ENCODE results near the gene TP53. TPM values are rescaled to one million over a fixed set of nuclear protein-coding genes. Genes with fewer than 3 reads are reported as not detected.
A peak's percentile ranks its signal among the peaks of the same experiment; 100 is the strongest.

Gene TP53
- total RNA-seq, 2 experiments from 2014 or later: 129 to 138 TPM

DNA sequence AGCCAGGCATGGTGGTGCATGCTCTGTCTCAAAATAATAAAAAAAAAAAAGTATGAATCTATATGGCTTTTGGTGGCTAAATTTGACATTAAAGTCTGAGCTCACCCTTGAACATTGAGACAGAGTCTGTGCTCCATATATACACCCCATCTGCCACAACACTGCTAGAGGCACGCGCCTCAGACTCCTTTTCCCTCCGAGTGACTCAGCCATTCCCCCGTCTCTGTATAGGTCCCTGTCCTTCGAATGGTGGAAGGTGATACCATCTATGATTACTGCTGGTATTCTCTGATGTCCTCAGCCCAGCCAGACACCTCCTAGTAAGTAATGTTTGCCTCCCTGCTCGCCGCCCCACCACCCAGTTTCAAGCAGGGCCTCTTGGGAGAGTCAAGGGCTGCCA is 13.2 kb upstream of the TP53 start:
- ChIA-PET POLR2A (interaction anchor here (1.0 kb wide), 1 partner anchor 16 kb away, joined by 3 read pairs; no protein-coding TSS in a partner anchor), CTCF (interaction anchor here (1.9 kb wide), 1 partner anchor 12 kb away, joined by 5 read pairs; the partner anchor contains the start of gene WRAP53)
- Mint-ChIP-seq H3K4me1 (ENCODE audit: low read depth) (peaks cover 9% of the 10 kb centered on the region), H3K4me3 (no peak overlapping the region), H3K9me3 (no peaks in the 10 kb centered on the region), H3K27ac (no peak overlapping the region), H3K27me3 (peaks cover 20% of the 10 kb centered on the region), H3K36me3 (ENCODE audit: low read depth) (peaks cover 46% of the 10 kb centered on the region)
- TF ChIP-seq, protein P1, sequence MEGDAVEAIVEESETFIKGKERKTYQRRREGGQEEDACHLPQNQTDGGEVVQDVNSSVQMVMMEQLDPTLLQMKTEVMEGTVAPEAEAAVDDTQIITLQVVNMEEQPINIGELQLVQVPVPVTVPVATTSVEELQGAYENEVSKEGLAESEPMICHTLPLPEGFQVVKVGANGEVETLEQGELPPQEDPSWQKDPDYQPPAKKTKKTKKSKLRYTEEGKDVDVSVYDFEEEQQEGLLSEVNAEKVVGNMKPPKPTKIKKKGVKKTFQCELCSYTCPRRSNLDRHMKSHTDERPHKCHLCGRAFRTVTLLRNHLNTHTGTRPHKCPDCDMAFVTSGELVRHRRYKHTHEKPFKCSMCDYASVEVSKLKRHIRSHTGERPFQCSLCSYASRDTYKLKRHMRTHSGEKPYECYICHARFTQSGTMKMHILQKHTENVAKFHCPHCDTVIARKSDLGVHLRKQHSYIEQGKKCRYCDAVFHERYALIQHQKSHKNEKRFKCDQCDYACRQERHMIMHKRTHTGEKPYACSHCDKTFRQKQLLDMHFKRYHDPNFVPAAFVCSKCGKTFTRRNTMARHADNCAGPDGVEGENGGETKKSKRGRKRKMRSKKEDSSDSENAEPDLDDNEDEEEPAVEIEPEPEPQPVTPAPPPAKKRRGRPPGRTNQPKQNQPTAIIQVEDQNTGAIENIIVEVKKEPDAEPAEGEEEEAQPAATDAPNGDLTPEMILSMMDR (IDR thresholded peaks at IDR 0.05): no peak
- intact Hi-C loops (cut with micrococcal nuclease): no loop called here
- ATAC-seq (no peak), DNase-seq (no peak)

DNA sequence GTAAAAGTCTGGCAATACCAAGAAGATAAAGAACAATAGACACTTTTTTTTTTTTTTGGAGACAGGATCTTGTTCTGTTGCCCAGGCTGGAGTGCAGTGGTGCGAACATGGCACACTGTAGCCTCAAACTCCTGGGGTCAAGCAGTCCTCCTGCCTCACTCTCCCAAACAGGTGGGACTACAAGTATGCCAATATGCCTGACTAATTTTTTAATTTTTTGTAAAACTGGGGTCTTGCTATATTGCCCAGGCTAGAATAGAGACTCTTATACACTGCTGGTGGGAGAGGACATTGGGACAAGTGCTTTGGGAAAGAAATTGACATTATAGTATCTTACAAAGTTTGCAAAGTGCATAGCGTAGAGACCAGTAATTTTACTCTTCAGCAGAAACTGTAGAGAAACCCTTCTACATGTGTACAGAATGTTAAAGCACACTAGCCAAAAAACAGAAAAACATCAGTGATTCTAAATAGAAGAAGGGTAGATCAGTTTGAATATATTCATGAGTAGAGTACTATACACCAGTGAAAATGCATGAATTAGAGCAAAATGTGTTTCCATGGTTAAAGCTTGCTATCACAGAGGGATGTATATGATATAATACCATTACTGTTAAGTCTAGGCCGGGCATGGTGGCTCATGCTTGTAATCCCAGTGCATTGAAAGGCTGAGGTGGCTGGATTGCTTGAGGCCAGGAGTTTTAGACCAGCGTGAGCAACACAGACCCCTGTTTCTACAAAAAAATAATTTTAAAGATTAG is 10.7 kb upstream of the TP53 start:
- no peaks in the 10 kb centered on the region for H3K4me1 Mint-ChIP-seq (ENCODE audit: low read depth)
- no peak overlapping the region for H3K27ac Mint-ChIP-seq
- no peak for DNase-seq
- H3K36me3 Mint-ChIP-seq (ENCODE audit: low read depth): peaks cover 51% of the 10 kb centered on the region
- TF ChIP-seq, protein P1 (IDR thresholded peaks at IDR 0.05): no peak
- no peak for ATAC-seq
- no peak overlapping the region for H3K4me3 Mint-ChIP-seq
- no peaks in the 10 kb centered on the region for H3K9me3 Mint-ChIP-seq
- H3K27me3 Mint-ChIP-seq: peaks cover 2% of the 10 kb centered on the region
- POLR2A ChIA-PET: interaction anchor here (1.1 kb wide), 1 partner anchor 137 kb away, joined by 3 read pairs; no protein-coding TSS in a partner anchor
- CTCF ChIA-PET: no interaction called here
- intact Hi-C loops (cut with micrococcal nuclease): no loop called here

DNA sequence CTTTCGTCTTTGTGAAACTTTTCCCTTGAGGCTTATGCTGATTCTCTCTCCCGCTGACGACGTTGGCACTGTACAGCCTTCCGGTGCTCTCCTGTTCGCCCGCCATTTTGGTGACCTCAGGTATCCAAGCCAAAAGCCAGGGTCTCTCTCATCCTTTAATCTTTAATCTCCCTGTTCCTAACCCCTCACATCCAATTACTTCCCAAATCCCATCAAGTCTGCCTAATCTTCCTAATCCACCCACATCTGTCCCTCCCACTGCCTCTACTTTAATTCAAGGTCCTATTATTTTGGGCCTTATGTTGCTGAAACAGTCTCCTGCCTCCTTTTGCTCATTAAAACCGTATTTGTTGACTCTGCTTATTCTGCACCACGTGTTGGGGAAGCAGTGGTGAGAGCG is 8.3 kb upstream of the TP53 start:
- H3K4me3 Mint-ChIP-seq: no peak overlapping the region
- ChIA-PET CTCF (no interaction called here), POLR2A (no interaction called here)
- intact Hi-C loops (cut with micrococcal nuclease): no loop called here
- no peak for ATAC-seq
- no peaks in the 10 kb centered on the region for H3K4me1 Mint-ChIP-seq (ENCODE audit: low read depth)
- H3K9me3 Mint-ChIP-seq: no peaks in the 10 kb centered on the region
- H3K36me3 Mint-ChIP-seq (ENCODE audit: low read depth): peaks cover 40% of the 10 kb centered on the region
- H3K27ac Mint-ChIP-seq: no peak overlapping the region
- H3K27me3 Mint-ChIP-seq: no peaks in the 10 kb centered on the region
- TF ChIP-seq, protein P1 (IDR thresholded peaks at IDR 0.05): no peak
- no peak for DNase-seq

DNA sequence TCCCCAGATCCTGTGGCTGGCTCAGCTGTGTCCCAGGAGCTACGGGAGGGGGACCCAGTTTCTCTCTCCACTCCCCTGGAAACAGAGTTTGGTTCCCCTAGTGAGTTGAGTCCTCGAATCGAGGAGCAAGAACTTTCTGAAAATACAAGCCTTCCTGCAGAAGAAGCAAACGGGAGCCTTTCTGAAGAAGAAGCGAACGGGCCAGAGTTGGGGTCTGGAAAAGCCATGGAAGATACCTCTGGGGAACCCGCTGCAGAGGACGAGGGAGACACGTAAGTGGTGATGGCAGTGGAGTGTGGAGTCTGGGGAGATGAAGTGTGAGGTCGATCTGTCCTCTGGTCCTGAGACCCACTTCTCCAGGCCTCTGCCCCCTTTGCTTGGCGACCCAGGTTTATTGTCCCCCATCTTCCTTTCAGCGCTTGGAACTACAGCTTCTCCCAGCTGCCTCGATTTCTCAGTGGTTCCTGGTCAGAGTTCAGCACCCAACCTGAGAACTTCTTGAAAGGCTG is 1.6 kb upstream of the TP53 start:
- DNase-seq: no peak
- CTCF ChIA-PET: interaction anchor here (0.6 to 5.2 kb wide), 22 partner anchors 11 to 352 kb away, joined by 3 to 63 read pairs (median 6); partner anchors contain the start of genes ATP1B2, EFNB3, FXR2 and MPDU1
- Mint-ChIP-seq H3K4me3 (peak overlapping the region; percentile 92), H3K27me3 (no peaks in the 10 kb centered on the region), H3K27ac (peak overlapping the region; percentile 99), H3K4me1 (ENCODE audit: low read depth) (peaks cover 25% of the 10 kb centered on the region), H3K36me3 (ENCODE audit: low read depth) (peaks cover 52% of the 10 kb centered on the region), H3K9me3 (no peaks in the 10 kb centered on the region)
- no peak for ATAC-seq
- POLR2A ChIA-PET: interaction anchor here (0.9 to 6.3 kb wide), 14 partner anchors 15 to 234 kb away, joined by 3 to 78 read pairs (median 7); partner anchors contain the start of genes ATP1B2, EFNB3, POLR2A and SAT2
- TF ChIP-seq, protein P1 (IDR thresholded peaks at IDR 0.05): no peak
- intact Hi-C loops (cut with micrococcal nuclease): loop anchor here (5.0 kb wide), 2 partner anchors 57 to 107 kb away; partner anchors contain the start of genes MPDU1 and SHBG
